HT1080 (cell line): ENCODE data around the gene BRD3OS. TPM values are rescaled to one million over a fixed set of nuclear protein-coding genes. Genes with fewer than 3 reads are reported as not detected.

Experiments
- total RNA-seq: library from RNA; depleted of rRNA; stranded (reverse); fragments of >200 nt; shearing (Covaris generic); gene quantifications from 2 replicates; pipeline ENCODE4 v1.2.3, GENCODE V29; 2014; rRNA removed

The BRD3OS gene
- total RNA-seq, 1 experiment from 2014 or later = 28.4 TPM

Other genes starting within 250 kb of the BRD3OS start
- 9.8 and 12.5 TPM in 2 replicates for gene VAV2, start 33.2 kb upstream of the BRD3OS start, total RNA-seq
- gene BRD3, start 42.5 kb downstream of the BRD3OS start, total RNA-seq = 4.6 and 10.1 TPM in 2 replicates
- gene WDR5, start 110.6 kb downstream of the BRD3OS start, total RNA-seq = 39.7 and 44.4 TPM in 2 replicates
- gene RNU6ATAC, start 139.1 kb downstream of the BRD3OS start, total RNA-seq = not detected in 2 replicates